ENCODE results near the gene PPFIA2.

GRCh38 chr12:81221681-81222080 lies 537.5 kb downstream of the PPFIA2 start:
- TF ChIP-seq CTCF (IDR thresholded peaks at IDR 0.05 in 2 of 3, conservative IDR thresholded peaks at IDR 0.05 in 1 of 3; ENCODE audit: insufficient read depth in 2 of 3, low read depth in 1 of 3, low read length in 3 of 3) (no peak), ZNF644 (tag; IDR thresholded peaks at IDR 0.05; ENCODE audit: low read depth) (no peak), SRSF9 (IDR thresholded peaks at IDR 0.05; ENCODE audit: borderline replicate concordance, low read depth, low read length) (no peak), SPI1 (IDR thresholded peaks at IDR 0.05; ENCODE audit: borderline replicate concordance, low read depth, low read length) (no peak), CHD1 (IDR thresholded peaks at IDR 0.05; ENCODE audit: low read length) (no peak), RAD51 (IDR thresholded peaks at IDR 0.05; ENCODE audit: borderline replicate concordance, low read depth) (no peak), ZNF280B (CRISPR knock-in tag; IDR thresholded peaks at IDR 0.05) (no peak), NFE2 (IDR thresholded peaks at IDR 0.05; ENCODE audit: low read depth) (no peak), KLF1 (tag; IDR thresholded peaks at IDR 0.05) (no peak), ATF3 (IDR thresholded peaks at IDR 0.05) (no peak), ATF3 (CRISPR knock-in tag; conservative IDR thresholded peaks at IDR 0.05) (no peak), EZH2 (IDR thresholded peaks at IDR 0.05; ENCODE audit: borderline replicate concordance, low read depth, low read length) (no peak)
